HG03135 (cell line): ENCODE results near the gene GAK.

Experiments used
- ATAC-seq: cut with Tn5 transposase; IDR thresholded peaks from one replicate; pipeline ENCODE4 v1.9.1; 2021; ENCODE audit warnings: mild to moderate bottlenecking, moderate library complexity; ENCODE audit not compliant: unreplicated experiment

The GAK gene

DNA sequence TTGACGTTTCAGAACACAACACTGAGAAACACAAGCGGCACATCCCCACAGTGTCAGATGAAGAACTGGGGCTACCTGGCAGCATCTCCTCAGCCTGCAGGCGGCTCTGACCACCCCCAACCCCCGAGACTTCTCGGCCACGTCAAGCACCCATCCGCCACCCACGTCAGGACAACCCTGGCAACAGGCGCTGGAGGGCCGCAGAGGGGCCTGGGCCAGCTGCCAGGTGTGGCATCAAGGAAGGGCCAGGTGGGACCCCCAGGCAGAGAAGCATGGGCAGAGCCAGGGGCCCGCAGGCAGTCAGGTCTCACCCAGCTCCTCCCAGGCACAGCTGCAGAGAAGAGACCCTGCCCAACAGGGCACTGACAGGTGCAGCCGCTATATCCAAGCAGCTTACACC is 22.3 kb downstream of the GAK start:
- no peak for ATAC-seq

DNA sequence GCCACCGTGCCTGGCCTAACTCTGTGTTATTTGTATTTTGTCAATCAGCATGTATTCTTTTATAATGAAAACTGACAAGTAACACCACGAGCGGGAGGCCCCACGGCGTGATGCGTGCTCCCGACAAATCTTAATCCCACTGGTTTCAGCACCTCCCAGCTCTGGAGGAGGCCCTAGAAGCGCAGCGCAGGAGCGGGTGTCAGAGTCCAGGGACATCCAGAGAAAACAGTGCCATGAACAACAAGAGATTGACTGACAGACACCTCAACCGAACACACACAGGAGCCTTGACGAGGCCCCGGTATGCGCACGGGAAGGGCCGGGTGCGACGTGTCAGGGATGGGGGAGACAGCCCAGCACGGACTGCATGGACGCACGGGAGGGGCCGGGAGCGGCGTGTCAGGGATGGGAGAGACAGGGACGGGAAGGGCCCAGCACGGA is 23.0 kb downstream of the GAK start:
- no peak for ATAC-seq

DNA sequence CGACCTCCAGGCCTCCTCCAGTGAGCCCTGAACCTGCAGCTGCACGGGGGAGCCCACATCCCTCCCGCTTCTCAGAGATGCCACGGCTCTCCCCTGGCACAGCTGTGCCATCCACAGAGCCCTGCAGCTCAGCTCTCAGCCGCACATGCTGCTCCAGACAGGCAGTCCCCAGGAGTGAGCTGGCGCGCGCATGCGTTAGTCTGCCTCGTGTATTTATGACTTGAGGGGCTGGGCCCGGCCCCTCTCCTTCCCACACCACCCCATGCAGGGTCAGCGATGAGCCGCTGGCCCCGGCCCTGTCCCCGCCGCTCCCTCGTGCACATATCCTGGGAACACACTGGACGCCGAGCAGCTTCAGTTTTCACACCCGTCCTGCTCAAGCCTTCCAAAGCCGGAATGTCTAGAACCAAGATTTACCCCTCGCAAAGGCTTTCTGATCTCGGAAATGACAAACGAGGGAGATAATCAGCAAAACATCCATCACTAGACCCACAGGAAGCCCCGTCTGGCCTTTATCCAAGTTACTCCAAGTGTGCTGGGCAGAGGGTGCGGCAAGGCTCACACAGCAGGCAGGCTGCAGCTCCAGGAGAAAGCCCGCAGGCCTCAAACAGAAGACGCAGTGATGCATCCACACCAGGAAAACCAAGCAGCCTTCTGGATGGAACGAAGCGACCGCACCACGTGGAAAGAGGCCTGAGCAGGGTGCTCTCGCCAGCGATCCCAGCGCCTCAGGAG is 24.3 kb downstream of the GAK start:
- ATAC-seq = no peak

DNA sequence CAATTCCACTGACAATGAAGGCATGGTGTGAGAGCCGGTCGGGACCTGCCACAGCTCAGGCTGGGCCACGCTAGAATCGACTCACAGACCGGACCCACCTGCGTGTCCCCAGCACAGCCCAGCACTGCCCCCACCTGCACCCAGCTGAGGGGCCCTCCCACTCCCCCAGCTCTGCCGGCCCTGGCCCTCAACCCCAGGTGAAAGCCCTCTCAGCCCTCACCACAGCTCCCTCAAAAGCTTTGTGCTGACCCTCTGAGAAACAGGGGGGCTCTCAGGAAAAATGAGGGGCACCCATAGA is 25.1 kb downstream of the GAK start:
- no peak for ATAC-seq

DNA sequence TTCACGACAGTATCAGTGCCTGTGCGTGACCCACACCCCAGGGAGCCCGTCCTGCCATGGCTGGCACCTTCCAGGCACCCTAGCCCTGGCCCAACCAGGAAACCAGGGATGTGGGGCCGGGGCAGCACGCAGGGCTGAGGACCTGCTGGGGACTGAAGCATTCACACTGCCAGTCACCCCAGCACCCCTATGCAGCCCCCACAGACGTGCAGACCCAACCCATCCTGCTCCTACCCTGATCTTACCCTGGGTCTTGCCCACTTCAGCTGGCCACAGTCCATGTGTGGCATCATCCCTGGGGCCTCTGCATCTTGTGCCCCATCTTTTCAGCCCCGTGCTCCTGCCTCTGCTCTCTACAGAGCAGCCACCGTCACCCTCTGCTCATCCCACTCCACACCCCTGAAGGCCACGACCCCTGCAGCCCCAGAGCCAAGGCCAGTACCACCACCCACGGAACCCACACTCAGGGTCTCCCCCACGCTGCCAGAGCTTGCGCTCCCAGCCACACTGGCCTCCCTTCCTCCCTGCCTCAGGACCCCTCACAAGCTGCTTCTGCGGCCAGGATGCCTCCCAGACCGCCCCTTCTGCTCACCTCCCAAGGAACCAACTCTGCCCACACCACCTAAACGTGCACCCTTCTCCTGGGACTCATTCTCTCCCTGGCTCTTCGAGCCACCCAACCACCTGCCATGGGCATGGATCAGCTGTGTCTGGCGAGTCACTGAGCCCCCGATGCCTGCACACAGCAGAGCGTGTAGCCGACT is 25.6 kb downstream of the GAK start:
- no peak for ATAC-seq

DNA sequence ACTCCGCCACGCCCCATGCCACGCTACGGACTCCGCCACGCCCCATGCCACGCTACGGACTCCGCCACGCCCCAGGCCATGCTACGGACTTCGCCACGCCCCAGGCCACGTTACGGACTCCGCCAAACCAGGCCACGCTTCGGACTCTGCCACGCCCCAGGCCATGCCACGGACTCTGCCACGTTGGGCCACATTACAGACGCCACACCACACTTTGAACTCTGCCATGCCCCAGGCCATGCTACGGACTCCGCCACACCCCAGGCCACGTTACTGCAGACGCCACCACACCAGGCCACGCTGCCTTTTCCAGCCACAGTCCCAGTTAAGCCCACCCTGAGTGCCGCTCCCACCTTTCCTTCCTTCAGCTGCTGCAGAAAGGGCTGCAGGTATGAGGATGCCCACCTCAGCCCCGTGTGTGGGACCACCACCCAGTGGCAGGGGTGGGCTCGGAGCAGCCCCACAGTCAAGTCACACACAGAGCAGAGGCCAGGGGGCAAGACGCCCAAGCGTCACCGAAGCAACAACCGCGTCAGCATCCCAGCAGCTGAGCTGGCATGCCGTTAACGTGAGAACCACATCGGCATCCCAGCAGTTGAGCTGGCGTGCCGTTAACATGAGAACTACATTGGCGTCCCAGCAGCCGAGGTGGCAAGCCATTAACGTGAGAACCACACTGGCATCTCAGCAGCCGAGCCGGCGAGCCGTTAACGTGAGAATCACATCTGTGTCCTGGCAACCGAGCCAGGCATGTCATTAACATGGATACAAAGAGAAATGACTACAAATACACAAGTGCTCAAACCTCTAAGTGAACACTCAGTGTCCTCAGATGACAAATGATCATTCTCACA is 26.4 kb downstream of the GAK start:
- no peak for ATAC-seq

DNA sequence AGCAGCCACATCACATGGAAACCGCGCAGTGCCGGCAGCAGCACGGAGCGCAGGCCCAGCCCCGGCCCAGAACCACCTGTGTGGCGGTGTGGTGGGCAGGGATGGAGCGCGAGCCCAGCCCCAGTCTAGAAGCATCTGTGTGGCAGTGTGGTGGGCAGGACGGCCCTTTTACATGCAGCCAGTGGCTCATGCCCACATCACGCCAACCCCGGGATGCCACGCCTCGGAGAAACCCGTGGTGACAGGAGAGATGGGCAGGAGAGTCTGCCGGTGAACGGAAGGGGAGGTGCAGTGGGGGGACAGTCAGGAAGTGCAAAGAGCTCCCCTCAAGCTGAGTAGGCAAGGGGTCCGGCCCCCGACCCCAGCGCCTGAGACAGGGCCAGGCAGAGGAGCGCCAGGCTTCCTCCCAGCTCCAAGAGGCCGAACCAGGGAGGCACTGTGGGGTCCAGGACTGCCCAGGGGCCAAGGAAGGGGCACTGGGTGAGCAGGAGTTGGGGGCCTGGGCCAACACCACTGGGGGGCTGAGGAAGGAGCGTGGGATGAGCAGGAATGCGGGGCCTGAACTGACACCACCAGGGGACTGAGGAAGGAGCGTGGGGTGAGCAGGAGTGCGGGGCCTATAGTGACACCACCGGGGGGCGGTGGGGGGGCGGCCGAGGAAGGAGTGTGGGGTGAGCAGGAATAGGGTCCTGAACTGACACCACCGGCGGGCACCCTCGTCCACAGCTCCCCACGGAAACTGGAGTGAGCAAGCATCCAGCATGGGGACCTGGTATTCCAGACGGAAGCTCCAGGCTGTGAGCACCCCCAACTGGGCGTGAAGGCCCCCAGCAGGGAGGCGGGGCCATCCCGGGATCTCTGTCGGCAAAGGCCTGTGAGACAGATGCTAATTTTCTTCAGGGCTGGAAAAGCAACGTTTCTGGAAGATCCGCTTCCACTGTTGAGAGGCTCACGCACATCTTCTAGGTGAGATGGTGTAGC is 28.8 kb downstream of the GAK start:
- no peak for ATAC-seq

DNA sequence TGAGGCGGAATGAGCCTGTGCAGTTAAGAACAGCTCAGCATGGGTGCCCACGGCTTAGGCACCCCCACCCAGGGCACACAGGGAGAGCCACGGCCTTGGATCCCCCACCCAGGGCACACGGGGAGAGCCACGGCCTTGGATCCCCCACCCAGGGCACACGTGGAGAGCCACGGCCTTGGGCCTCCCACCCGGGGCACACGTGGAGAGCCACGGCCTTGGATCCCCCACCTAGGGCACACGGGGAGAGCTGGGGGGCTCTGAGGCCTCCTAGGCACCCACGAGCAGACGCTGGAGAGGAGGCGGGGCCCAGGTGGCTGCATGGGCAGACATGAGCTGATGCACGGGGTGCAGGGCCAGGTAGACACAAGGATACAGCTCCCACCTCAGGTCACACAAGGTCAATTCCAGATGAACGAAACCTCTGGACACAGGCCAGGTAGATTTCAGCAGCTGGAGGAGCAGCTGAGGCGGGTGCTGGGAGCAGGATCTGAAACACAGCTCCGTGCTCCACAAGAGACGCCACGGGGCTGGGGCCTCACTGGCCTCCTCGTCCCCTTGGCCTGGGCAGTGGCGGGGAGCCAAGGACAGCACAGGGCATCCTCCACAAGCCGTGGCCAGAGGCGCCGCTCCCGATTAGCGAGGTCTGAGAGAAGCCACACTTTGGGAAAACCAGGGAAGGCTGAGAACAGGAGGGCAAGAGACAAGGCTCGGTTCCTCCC is 30.8 kb downstream of the GAK start:
- no peak for ATAC-seq

DNA sequence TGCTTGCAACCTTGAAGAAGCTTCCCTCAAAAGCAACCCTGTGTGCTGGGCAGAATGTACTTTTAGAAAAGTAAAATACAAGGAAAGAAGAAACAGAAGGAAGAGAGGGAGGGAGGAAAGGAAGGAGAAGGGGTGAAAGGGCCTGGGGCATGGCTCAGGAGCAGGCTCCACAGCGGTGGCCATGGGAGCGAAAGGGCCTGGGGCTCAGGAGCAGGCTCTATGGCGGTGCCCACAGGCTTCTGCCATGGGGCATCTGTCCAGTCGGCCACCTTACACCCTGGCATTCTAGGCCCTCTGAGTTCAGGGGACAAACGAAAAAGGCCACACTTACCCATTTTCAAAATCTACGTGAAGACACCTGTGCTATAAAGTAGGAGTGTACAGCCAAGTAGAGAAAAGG is 31.4 kb downstream of the GAK start:
- ATAC-seq = no peak

DNA sequence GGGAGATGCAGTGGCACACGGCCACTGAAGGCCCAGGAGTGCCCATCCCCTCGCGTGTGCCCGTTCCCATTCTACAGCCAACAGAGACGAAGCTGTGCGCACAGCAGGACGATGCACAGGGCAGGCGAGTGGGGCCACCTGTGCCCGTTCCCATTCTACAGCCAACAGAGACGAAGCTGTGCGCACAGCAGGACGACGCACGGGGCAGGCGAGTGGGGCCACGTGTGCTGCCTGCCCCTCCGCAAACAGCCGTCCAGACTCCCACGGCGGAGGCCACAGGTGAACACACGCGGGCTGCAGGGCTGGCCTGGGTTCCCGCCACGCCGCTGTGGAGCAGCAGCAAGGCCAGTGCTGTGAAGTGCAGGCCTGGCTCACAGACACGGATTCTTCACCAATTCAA is 32.0 kb downstream of the GAK start:
- ATAC-seq = no peak

DNA sequence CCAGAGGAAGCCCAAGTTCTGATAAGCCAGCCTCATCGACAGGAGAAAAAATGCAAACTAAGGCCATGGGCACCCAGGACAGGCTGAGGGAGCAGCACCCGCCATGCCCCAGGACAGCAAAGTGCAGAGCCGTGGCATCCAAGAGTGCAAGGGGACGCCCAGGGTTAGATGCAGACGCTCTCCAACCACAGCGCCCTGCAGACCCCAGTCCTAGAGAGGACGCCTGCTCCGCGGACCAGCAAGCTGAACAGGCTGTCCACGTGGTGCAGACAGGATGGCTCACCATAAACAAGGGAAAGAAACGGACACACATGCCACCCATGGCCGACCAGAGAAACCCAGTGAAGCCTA is 32.6 kb downstream of the GAK start:
- ATAC-seq = no peak

DNA sequence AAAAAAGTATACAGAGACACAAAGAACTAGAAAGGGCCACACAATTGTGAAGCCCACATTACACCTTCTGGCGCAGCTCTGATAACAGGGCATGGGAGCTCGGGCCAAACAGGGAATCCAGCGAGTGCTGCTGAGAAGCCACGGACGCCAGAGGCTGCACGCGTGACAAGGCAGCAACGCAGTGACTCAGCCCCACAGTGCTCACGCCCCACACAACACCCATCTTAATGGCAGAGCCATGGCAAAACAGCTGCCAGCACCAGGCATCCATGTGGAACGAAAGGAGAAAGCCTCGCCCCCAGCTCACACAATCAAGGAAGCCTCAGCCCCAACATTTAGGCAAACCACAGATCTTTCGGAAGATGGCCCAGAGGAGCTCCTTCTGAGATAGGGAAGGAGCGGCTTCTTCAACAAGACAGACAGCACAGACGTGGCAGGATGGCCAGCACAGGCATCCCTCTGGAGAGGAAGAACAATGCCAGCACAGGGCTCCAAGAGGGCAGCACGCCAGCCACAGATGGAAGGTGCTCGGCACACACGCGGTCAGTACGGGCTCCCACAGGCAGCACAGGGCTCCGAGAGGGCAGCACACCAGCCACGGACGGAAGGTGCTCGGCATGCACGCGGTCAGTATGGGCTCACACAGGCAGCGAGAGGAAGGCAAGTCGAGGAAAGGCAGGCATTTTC is 33.1 kb downstream of the GAK start:
- ATAC-seq = no peak

DNA sequence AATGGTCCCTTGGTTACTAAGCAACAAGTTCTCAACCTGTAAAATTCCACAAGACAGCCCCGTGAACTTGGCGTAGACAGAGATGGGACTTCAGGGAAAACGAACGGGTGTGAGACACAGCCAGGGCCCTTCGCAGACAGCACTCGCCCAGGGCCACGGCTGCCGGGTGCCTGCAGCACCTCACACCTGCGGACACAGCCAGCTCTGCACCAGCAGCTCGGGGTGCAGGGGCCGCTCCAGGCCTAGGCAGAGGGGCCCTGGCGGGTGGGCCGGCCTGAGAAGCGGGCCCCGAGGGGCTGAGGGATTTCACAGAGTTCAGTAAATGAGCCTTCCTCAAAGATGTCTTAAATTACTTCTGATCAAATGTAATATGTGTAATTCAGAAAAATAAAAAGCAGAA is 34.0 kb downstream of the GAK start:
- ATAC-seq = no peak

DNA sequence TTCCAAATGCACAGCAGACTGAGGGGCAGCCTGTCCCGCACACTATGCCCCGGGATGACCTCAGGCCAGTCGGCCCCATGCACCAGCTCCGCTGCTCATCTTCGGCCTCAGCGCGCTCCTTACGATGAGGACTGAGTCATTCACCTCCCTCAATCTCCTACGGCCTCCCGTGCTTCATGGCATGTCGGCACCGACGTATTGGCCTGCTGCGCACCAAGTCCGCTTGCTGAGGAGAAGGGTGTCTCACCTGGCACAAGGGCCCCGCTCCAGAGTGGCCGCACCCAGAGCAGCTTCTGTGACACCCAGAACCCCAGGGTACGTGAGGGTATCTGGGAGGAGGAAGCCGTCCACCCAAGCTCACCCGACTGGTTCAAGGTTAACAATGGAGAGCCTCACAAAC is 35.5 kb downstream of the GAK start:
- no peak for ATAC-seq

DNA sequence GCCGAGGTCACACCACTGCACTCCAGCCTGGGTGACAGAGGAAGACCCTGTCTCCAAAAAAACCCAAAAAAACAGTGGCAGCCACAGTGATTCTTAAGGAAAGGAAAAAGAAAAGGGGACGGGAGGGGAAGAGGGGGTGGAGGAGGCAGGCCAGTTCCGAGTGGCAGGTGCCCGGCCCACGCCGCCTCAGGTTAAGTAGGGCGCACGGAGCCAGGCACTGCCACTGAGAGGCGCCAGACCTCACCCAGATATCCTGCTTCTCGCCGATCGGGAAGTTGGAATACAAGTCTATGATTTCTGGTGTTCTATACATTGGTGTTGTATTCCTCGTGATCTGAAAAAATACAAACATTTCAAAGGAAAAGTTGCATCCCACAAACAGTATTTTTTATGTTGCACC is 35.9 kb downstream of the GAK start:
- no peak for ATAC-seq

DNA sequence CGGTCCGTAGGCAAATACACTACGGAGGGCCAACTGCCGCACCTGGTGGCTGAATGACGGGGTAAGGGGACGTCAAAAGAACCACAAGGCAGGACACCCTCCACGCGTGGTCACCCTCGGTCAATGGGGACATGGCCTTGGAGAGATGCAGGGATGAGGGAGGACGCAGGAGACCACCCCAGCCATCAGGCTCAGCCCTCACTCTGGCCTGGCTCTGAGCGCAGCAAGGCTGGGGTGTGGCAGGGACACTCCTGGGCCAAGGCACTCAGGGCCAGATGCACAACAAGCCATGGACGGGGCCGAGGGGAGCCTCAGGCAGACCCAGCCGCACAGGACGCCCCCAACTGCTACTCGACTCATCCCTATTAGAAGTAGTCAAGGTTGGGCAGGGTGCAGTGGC is 36.5 kb downstream of the GAK start:
- ATAC-seq = no peak

DNA sequence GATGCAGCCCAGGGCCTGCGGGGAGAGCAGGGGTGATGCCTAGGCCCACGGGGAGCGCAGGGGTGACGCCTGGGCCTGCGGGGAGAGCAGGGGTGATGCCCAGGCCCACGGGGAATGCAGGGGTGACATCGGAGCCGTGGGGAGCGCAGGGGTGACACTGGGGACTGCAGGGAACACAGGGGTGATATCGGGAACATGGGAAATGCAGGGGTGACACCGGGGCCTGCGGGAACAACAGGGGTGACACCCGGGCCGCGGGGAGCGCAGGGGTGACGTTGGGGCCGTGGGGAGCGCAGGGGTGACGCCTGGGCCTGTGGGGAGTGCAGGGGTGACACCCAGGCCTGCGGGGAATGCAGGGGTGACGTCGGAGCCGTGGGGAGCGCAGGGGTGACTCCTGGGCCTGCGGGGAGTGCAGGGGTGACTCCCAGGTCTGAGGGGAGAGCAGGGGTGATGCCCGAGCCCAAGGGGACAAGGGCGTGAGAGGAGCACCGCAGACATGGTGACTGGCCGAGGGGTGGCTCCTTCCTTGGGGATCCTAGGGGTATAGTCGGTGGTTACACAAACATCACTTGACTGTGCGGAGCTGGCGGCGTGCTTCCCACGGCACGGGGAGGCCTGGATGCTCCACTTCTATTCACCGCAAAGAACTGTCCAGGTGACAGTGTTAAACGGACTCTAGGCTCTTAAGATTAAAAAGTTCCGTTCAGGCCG is 38.0 kb downstream of the GAK start:
- no peak for ATAC-seq

DNA sequence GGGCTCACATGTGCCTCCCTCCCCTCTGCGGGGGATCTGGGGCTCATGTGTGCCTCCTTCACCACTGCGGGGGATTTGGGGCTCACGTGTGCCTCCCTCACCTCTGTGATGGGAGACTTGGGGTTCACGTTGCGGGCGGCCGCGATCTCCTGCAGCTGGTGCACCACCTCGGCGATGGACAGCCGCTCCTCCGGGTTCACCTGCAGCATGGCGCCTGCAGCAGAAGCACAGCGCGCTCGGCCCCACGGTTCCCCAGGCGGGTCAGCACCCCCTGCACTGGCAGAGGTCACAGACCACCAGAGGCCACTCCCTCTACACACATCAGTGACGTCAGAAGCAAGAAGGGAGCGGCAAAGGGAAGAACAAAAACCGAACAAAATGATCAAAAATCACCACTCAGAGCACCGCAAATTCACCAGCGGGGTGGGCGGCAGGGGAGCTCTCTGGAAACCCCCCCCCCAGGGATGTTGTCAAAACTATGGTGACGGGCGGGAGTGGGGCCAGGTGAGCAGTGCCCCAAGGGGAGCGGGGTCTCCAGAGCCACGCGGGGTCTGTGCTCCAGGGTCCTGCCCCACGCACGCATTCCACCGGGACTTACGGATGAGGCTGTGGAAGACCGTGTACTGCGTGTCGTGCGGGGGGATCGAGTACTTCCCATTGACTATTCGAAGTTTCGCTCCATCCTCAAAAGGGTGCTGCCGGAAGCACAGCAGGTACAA is 38.7 kb downstream of the GAK start:
- no peak for ATAC-seq
